Stimulated activated CD8-positive, alpha-beta memory T cell treated with anti-CD3 and anti-CD28 coated beads, Interleukin-7, amount 100 ng/mL, for 48 hours (primary cell): ENCODE data around the gene MISP3.

Experiments
- DNase-seq, 2 donors: peaks; one replicate each; pipeline ENCODE4 v3.0.0-alpha.2; 2020; ENCODE audit warnings: low read depth in 1 of 2; ENCODE audit errors: extremely low read depth in 1 of 2

Gene MISP3

DNA sequence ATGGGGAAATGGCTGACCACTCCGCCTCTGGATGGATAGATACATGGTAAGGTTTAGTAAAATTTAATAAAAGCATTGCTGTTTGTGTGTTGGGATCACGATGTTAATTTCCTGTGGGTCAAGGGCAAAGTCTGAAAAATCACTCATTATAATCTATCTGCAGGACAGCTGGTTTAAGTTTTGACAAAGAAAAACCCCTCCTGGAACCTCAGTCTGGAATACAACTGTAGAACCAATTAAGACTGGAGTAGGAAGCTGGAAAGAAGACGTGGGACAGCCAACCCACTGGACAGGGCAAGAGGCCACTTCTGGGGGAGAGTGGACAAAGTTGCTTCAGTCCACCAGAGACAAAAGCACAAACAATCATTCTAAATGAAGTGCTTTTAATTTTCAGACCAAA is 46.6 kb downstream of the MISP3 start:
- DNase-seq, result no peak

DNA sequence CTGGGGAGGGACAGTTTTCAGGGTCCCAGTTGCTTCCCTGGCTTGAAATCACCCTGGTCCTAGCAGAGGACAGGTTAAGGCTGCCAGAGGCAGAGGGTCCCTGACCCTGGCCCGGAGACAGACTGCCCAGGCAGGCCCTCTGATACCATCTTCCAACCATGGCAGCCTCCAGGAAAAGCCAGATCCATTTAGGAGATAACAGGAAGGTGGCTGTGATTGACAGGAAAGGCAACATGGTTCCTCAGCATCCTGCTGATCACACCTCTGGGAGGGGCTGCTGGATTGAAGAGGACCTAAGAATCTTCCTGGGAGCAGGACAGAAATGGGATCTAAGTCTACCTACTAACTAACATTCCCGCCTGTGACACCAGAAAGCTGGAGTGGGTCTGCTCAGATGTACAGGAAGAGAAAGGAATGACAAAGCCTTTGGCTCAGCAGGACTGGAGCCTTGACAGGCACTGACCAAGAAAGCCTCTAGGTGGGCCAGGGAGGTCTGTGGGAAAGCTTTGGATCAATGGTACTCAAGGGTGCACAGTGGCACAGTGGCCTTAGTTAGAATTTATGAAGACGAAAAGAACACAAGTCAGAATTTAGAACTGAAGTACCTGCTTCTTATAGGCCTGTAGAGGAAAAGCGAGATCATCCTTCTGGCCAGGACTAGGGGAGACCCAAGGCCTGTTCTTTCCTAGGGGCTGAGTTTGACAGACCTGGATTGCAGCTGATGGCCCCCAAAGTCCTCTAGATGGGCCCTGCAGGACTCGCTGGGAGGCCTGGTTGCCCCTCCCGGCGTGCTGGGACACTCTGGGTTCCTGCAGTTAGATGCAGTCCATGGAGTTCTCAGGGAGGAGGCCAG is 47.3 kb downstream of the MISP3 start:
- DNase-seq, result no peak

DNA sequence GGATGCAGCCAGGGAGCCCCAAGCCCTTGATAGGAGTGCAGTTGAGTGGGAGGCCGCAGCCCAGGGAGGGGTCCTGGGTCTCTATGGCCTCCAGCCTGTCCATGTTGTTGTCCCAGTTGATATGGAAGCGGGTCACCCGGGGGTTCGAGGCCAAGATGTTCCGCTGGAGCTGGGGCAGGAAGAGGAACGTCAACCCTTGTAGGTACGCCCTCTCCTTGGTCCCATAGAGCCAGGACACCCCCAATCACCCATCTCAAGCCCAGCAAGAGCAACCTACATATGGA is 47.9 kb downstream of the MISP3 start:
- DNase-seq, result no peak

DNA sequence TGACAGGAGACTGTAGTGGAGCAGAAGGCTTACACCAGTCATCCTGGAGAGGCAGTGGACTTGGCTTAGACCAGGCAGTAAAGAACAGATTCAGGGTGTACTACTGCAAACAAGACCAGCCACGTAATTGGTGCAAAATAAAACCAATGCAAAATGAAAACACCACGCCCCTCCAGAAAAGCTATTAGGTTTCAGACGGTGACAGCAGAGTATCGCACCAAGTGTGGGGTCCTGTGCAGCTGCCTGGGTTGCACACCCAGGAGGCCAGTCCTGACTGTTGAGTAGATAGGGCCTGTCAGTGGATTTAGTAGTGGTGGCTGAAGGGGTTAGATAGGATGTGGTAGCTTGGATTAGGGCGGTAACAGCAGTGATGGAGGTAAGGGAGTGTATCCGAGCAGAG is 50.3 kb downstream of the MISP3 start:
- DNase-seq, result no peak
